NT2/D1 (cell line): ENCODE data around the gene CHRNE.

ENCODE experiments used
- SUZ12 ChIP-seq: IDR thresholded peaks from 2 replicates; pipeline ENCODE4 v1.6.1; 2011; ENCODE audit not compliant: insufficient read length, insufficient read depth; ENCODE audit errors: extremely low read depth
- YY1 ChIP-seq: IDR thresholded peaks from 2 replicates; pipeline ENCODE4 v1.6.1; 2011; ENCODE audit not compliant: insufficient read length, insufficient read depth
- ZNF274 ChIP-seq: IDR thresholded peaks from 2 replicates; pipeline ENCODE4 v1.6.1; 2011; ENCODE audit warnings: mild to moderate bottlenecking, low read depth, low read length

DNA sequence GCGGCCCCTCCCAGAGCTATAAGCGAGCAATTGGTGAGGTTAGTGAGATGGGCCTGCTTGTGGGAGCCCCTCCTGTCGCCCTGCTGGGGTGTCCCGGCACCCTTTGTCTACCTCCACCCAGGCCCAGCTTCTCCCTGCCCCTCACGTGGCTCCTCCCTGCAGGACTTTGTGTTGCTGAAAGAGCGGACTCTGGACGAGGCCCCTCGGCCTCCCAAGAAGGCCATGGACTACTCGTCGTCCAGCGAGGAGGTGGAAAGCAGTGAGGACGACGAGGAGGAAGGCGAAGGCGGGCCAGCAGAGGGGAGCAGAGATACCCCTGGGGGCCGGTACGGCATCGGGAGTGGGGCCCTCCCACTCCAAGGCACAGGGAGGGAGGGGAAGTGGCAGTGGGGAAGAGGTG, 9.6 kb downstream of the CHRNE start:
- TF ChIP-seq YY1 (no peak), ZNF274 (no peak), SUZ12 (no peak)
